Limb (tissue), 2 donors: Measurements from ENCODE around the gene LTBP1.
"Not testable (repeated sequence)": the region's sequence is repeated elsewhere in the genome, so short reads cannot be mapped to it uniquely, and the experiment has no call there.

Experiments
- DNase-seq, 2 donors: peaks; one replicate each; pipeline ENCODE4 v3.0.0-alpha.2; 2016; ENCODE audit errors: extremely low spot score in 2 of 2

Gene LTBP1

GRCh38 chr2:33420726-33421125 is 474.0 kb downstream of the LTBP1 start:
- DNase-seq, result no peak

DNA sequence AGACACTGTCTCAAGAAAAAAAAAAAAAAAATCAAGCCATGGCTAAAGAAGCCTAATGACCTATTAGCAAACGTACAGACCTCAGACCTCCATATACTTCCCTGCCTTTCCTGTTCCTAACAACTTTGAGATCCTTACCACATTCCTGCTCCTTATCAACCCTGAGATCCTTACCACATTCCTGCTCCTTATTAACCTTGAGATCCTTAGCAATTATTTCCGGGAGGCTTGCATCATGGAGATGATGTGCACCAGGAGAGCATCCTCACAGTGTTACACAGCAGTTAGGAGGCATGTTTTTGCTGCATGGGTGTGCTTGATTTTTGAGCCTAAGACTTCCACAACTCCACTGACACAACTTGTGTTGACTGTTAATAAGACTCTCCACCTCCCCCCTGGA is 475.1 kb downstream of the LTBP1 start:
- DNase-seq, result no peak

- no peak for DNase-seq
These were observed 478.4 kb downstream of the LTBP1 start for GRCh38 chr2:33425161-33425560.

- DNase-seq, result no peak
These were observed 478.9 kb downstream of the LTBP1 start for GRCh38 chr2:33425586-33426031.

- DNase-seq, result peak in 1 of 2 donors; percentile 41
These were observed 480.0 kb downstream of the LTBP1 start for GRCh38 chr2:33426666-33427231.

- no peak for DNase-seq
These were observed 483.3 kb downstream of the LTBP1 start for GRCh38 chr2:33430077-33430476.

DNA sequence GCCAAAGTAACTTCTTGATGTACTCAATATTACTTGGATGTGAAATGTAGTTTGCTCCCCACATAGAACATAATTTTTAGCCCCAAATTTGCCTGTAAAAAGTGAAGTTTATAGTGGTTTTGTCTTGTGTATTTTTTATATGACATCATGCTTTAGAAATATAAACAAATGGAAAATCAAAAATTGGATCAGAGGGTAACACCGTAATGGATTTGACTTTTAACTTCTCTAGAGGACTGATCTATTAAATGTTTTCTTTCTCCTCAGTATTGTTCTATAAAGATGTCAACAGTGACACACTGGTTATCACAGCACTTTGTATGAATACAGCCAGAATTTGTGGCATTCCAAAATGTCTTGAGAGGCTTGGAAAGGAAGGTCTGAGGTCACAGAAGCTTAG is 484.1 kb downstream of the LTBP1 start:
- DNase-seq, result no peak

DNA sequence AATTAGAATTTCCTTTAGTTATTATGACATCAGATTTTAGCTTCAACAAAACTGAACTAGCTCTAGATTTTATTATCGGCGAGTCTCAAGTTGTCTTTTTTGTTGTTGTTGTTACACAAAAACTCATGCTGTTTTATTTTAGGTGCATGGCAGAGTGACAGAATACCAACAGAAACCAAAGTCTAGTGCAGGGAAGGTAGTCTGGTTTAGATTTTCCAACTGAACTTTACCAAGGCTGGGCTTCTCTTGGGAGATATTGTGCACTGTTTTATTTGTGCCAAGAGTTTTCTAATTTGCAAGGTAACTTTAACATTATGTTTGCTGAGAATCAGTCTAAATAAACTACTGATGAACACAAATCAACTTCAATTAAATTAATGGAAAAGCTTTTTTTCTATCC is 486.1 kb downstream of the LTBP1 start:
- DNase-seq, result no peak

DNA sequence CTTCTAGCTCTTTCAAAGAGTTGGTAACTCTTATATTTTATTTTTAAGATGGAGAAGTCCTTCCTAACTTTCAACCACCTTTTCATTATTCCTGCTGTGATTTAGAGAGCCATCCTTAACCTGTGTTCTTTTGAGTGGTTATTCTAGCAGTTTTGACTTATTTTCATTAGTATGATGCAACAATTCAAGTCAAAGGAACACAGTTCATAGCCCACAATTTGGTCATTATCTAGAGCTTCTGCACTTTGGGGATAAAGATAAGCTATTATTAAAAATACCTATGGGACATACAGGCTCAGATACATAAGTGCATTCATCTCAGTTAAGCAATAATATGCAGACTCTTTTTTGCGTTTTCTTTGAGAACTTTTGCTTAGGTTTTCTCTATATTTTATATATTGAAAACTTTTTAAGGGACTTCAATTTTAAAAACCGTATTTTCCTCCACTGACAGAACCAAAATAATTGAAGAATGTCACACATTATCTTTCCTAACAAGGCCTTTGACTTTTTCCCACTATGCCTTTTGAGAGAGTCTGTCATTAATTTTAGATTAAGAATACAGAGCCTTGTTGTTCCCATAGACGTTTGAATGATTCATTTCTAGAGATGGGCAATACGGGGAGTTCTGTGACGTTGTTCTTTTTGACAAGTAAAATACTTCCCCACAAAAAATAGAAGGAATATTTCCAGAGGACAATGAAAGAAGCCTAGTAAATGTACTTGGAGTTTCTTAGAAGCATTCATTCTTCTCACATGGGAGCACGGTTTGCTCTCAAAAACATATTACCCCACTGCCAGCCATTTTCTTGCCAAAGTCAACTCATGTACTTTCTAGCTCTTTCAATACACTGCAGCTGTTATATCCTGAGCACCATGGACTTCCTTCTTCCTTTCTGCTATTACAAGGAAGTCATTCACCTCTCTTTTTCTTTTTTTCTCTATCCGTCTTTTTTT is 486.8 kb downstream of the LTBP1 start:
- DNase-seq, result peak in 1 of 2 donors; percentile 47

DNA sequence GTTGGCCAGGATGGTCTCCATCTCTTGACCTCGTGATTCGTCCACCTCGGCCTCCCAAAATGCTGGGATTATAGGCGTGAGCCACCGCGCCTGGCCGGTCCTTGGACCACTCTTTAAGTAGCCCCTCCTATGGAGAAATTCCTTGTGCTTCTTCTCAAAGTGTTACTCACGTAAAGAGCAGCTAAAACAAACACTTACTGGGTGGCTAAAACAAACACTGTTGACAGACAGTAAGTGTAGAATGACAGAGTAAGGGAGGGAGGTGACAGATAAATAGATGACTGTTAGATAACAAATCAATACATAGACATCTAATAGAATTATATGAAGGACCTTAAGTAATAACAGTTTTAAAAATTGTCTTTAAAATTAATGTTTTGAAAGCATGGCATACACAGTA is 488.8 kb downstream of the LTBP1 start:
- no peak for DNase-seq

- DNase-seq, result no peak
These were observed 489.3 kb downstream of the LTBP1 start for GRCh38 chr2:33436083-33436482.

DNA sequence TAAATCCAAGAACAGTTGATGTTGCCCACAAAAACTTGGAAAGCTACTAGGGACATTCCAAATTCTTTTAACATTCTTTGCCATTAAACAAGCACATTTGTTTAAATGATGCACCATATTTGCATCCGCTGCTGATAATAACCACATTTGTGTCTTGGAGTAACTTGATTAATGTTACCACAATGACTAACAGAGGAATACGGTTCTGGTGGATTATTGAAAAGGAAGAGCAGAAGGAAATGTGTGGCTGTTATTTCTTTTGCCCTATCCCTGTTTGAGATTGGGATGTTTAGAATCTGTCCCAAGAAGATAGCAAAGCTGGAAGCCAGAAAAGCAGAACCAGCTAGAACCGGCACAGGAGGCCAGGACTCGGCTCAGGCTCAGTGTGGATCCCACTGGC is 490.5 kb downstream of the LTBP1 start:
- DNase-seq, result no peak

GRCh38 chr2:33437815-33438214 is 491.1 kb downstream of the LTBP1 start:
- DNase-seq, result no peak

DNA sequence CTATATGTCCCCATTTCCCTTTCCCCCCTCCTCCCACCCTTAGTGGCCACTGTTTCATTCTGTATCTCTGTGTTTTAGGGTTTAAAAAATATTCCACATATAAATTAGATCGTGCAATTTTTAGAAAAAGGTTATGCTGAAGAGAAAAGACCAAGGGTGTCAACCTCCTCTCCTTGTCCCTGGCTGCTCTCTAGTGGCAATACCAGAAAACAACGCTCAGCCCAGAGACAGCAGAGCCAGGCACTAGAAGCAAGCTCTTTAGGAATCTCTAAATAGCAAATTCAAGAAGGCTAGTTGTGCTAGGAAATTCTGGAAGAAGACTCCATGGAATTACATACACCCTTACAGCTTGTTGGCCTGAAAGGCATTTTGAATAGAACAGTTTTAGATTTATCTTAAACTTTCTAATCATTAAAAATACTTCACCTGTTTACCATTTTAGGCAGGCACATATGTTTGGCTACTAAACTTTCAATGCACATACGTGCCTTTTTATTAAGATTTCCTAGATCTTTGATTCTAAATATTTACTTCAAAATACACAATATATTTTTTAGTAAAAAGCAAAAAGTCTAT is 494.6 kb downstream of the LTBP1 start:
- DNase-seq, result peak; percentile 59 to 62

GRCh38 chr2:33442052-33442451 is 495.3 kb downstream of the LTBP1 start:
- not testable (repeated sequence) for DNase-seq

- no peak for DNase-seq
These were observed 495.9 kb downstream of the LTBP1 start for GRCh38 chr2:33442528-33443079.

DNA sequence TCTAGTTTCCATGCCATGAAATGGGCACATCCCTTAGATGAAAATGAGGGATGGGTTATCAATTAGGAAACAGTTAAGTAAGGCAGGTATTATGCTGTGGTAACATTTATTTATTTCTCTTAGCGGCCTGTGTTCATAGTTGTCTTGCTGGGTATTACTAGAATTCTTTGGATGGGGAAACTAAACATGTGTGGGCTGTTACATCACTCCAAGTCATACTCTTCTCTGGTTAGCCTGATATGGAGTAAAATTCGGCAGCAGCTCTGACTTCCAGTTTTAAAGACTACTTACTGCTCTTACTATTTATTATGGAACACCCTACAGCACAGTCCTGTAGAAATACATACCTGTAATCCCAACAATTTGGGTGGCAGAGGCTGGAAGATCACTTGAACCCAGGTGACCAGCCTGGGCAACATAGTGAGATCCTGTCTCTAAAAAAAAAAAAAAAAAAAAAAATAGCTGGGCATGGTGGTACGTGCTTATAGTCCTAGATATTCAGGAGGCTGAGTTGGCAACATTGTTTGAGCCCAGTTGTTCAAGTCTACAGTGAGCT is 496.6 kb downstream of the LTBP1 start:
- no peak for DNase-seq

GRCh38 chr2:33444967-33445366 is 498.2 kb downstream of the LTBP1 start:
- no peak for DNase-seq

- DNase-seq, result no peak
These were observed 501.6 kb downstream of the LTBP1 start for GRCh38 chr2:33448220-33448899.
